CD4-positive, alpha-beta T cell treated with Interleukin-6 for 4 hours (primary cell): ENCODE measurements around the gene ZMAT5.

Experiments used
- DNase-seq: peaks from one replicate; pipeline ENCODE4 v3.0.0-alpha.2; 2020; ENCODE audit warnings: mixed read lengths

The ZMAT5 gene

GRCh38 chr22:29726512-29727130 is 40.2 kb downstream of the ZMAT5 start:
- no peak for DNase-seq

DNA sequence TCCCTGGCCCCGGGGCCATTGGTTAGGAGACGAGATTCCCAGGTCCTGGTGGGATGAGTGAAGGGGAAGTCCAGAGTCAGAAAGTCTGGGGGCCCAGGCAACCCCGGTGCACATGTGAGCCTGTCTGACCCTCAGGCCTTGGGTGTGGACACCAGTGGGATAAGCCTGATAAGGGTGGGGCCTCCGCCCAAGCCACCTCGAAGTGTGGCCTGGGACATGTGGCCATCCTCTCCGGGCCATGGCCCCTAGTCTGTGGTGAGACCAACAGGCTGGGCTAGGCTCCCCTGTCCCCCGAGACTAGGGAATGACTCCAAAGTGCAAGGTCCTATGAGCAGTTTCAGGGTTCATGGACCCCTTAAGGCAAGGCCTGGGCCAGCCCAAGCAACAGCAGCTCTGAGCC is 40.7 kb downstream of the ZMAT5 start:
- no peak for DNase-seq

GRCh38 chr22:29724843-29725242 is 42.0 kb downstream of the ZMAT5 start:
- no peak for DNase-seq

DNA sequence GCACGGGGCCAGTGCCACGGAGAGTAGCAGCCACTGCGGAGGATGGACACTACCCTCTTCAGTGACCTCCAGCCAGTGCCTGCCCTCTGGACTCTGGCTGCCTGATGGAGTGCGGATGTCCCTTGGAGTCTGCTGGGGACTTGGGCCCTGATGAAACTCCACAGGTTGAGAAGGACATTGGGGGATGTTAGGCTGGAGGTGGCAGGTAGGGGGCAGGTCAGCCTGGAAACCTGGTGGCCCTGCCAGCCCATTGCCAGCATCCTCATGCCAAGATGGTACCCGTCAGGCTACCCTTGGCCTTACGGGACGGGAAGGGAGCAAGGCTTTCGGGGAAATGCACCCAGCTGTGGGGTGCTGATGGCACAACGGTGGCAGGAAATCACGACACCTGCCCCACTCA is 43.0 kb downstream of the ZMAT5 start:
- DNase-seq = no peak

GRCh38 chr22:29722587-29722986 is 44.2 kb downstream of the ZMAT5 start:
- DNase-seq = no peak

DNA sequence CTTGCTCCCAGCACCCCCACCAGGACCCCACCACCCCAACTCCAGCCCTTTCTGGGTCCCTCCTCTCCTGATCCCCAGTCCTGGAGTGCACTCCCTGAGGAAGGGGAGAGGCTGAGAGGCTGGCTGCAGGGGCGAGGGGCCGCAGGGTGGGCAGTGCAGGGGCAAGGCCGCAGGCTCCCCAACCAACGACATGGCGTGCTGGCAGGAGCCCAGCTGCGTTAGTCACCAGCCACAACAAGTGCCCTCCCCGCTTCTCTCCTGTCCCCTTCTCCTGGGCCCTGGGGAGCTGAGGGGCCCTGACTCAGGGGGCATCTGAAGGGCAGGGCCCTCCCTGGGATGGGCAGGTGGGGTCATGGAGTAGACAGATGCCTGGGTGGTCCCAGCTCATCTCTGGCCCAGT is 44.7 kb downstream of the ZMAT5 start:
- no peak for DNase-seq

DNA sequence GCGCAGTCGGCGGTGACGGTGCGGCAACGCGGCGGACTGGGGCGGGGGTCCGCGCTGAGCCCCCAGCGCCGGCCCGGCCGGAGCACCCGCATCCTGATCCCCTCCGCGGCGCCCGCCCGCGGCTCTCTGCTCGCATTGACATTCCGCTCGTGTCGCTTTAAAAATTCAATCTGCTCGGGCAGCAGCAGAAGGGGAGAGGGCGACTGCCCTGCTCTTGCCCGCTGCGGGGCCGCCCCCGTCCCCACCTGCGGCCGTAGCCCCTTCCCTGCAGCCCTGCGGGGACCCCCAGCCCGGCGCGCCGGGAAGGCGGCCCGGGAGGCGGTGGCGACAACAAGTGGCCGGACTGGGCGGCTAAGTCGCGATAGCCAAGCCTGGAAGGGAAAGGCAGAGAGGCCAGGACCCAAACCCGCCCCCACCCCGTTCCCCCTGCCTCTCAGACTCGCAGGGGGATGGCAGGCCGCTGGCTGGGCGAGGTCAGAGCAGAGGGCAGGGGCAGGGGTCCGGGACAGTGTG is 45.9 kb downstream of the ZMAT5 start:
- DNase-seq = no peak

DNA sequence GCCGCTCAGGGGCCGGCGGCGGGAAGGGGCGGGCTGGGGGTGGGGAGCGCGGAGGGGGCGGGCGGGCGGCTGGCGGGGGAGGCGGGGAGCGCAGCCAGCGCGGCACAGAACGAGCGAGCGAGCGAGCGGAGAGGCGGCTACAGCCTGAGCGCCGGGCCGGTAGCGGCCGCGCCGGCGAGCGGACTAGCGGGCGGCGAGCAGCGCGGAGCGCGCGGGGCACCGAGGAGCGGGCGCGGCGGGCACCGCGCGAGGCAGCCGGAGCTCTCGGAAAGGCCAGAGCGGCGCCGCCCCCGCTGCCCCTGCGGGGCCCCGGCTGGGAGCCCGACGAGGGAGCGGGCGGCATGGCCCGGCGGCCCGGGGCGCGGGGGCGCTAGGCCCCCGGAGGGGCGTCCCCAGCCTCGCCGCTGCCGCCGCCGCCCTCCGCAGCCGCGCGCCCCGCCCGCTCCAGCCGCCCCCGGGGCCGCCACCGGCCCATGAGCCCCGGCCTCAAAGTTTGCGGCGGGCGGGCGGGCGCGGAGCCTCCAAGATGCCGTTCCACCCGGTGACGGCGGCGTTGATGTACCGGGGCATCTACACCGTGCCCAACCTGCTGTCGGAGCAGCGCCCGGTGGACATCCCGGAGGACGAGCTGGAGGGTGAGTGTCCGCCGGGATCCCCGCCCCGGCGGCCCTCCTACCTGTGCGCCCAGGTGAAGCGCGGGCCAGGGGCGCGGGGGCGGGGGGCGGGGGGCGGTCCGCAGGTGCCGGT is 46.7 kb downstream of the ZMAT5 start, which contains the start of gene CABP7:
CABP7 (plus strand) TSS at position 105 of the 747 bp plus-strand sequence; CDS start at position 527, 422 bp downstream.
- DNase-seq = no peak

GRCh38 chr22:29718949-29719898 is 47.6 kb downstream of the ZMAT5 start:
- no peak for DNase-seq

DNA sequence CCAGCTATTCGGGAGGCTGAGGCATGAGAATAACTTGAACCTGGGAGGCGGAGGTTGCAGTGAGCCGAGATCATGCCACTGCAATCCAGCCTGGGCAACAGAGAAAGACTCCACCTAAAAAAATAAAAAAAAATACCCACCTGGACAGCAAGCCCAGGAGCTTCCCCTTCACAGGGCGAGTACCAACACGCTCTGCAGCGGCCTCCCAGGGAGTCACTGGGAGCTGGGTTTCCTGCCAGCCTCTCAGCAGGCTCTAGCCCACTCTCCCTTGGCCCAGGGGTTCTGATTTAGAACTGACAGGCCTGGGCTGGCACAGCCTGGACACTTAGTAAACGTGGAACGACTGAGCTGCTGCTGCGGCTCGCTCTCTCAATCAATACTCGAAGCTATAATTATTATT is 49.0 kb downstream of the ZMAT5 start:
- no peak for DNase-seq

DNA sequence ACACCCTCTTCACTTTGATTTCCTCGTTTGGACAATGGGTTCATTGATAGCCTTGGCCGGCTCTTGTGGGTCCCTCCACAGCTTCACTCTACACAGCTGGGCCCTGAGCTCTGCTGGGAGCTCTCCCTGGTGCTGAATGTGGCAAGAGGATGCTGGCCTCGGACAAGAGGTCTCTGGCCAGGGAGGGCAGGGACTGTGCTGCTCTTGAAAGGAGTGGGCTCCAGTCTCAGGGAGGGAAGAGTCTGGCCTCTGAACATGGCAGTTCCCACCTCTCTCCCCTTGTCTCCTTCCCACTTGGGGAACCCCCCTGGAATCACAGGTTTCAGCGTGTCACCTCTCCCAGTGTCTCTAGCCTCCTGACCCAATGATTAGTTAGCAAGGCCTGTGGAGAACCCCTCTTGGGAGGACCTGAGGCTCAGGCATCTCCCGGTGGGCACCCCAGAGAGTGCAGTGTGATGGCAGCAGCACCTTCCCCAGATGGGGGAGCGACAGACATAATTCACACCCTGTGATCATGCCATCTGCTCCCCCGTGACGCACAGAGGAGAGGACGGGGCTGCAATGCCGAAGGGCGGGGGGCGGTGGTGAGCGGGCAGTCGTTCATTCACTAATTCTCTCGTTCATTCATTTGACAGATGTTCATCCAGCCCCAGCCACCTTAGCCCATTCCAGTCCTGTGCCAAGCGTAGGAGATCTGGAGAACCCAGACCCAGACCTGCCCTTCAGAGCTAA is 49.8 kb downstream of the ZMAT5 start:
- DNase-seq = peak; percentile 10

GRCh38 chr22:29715705-29716104 is 51.1 kb downstream of the ZMAT5 start:
- no peak for DNase-seq

- no peak for DNase-seq
Observed at GRCh38 chr22:29715240-29715639, 51.6 kb downstream of the ZMAT5 start.

DNA sequence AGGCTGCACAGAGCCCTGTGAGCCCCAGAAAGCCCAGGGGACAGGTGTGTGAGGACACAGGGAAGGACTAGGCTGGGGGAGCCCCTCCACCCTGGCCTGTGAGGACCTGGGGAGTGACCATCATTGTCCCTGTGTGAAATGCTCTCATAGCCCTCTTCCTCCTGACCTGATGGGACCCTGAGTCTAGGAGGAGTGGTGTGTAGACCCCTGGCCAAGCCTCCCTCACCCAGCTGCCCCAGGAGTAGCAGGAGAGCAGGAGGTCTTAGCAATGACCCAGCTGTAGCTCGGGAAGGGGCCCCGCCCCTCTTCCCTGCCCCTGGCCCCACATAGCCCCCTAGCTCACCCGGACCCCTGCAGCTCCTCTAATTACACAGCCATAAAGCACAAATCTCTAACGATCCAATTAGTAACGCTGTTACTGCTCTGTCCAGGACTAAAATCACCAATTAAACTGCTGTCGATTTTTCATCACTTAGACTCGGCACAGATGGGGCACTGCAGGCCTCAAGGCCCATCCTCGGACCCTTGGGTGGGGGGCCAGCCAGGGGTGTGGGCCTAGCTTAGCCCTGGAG is 53.6 kb downstream of the ZMAT5 start:
- no peak for DNase-seq

- no peak for DNase-seq
Observed at GRCh38 chr22:29712119-29712518, 54.7 kb downstream of the ZMAT5 start.

DNA sequence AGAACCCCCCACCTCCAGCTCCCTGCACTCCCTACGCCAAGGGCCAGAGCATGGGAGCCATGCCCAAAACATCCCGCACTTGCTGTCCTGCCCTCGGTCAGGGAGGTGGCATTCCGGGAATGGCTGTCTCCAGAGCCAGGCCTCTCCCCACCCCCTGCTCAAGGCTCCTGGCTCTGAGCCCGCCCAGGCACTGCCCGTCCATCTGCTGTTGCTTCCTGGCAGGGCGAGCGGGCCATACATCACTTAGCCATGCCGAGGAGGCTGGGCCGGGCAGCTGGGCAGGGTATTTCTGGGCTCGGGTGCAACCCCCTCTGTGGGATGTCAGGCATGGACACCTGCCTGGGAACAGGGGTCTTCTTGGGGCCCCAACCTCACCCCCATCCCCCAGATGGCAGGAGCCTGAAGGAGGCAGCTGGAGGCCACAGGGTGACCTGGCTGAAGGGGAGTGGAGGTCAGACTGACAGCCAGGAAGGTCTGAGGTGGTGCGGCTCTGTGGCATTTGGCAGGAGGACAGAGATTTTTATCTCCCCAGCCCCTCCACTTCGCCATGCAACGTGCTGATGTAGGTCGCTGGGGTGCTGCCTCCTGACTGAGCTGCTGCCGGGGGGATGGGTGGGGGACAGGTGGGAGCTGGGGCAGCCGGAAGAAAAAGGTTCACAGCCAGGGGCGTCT is 55.7 kb downstream of the ZMAT5 start:
- DNase-seq = no peak

GRCh38 chr22:29710193-29710592 is 56.6 kb downstream of the ZMAT5 start:
- no peak for DNase-seq

DNA sequence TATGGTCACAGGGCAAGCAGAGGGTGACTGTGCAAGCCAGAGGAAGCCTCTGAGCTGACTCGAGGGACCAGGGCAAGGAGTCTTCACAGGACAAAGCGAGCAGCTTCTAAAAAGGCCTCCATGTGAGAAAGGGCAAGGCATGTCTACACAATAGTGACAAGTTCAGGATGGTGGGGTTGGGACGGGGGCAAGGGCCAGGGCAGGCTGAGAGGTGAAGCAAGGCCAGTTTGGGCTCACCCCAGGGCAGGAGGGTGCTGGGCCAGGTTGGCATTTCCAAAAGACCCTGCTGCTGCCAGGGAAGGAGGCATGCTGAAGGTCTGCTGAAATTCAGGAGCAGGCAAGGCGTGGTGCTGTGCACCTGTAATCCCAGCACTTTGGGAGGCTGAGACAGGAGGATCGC is 59.3 kb downstream of the ZMAT5 start:
- DNase-seq = no peak

DNA sequence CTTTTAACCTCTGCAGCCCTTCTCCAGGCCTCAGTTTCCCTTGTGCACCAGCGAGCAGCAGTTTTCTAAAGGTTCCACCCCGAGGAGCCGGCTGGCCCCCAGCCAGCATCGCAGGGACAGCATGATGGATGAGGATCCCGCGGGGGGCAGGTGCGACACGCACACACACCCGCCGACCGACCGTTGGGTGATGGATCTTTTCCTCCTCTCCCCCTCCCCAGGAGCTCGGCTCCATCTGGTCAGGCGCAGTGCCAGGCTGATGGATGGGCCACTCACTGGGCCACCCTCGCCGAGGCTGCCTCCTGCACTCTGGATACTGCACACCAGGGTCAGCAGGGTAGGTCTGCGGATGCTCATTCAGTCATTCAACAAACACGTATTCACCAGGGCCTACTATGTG is 59.8 kb downstream of the ZMAT5 start:
- no peak for DNase-seq

GRCh38 chr22:29706486-29706885 is 60.3 kb downstream of the ZMAT5 start:
- no peak for DNase-seq

DNA sequence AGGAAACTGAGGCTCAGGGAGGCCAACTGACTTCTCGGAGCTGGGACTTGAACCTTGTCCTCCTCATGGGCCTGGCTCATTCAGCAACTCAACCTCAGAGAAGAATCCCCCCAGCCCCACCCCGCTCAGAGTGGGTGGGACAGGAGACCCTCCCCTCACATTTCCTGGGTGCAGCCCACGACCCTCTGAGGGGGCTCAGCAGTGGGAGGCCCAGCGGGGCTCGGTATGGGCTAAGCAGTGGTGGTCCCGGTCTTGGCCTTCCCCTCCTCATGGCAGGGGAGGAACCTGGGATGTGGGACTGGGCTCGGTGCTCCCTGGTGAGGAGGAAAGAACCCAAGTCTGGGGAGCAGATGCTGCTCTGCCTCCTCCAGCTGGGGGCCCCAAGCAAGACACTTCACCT is 61.2 kb downstream of the ZMAT5 start:
- no peak for DNase-seq
